CD4-positive, alpha-beta T cell treated with Interleukin-17A for 4 hours (primary cell): Measurements from ENCODE around the gene TIGD2.
"Not testable (repeated sequence)": the region's sequence is repeated elsewhere in the genome, so short reads cannot be mapped to it uniquely, and the experiment has no call there.

ENCODE experiments used
- DNase-seq: peaks from one replicate; pipeline ENCODE4 v3.0.0-alpha.2; 2020; ENCODE audit warnings: mixed read lengths

The TIGD2 gene

DNA sequence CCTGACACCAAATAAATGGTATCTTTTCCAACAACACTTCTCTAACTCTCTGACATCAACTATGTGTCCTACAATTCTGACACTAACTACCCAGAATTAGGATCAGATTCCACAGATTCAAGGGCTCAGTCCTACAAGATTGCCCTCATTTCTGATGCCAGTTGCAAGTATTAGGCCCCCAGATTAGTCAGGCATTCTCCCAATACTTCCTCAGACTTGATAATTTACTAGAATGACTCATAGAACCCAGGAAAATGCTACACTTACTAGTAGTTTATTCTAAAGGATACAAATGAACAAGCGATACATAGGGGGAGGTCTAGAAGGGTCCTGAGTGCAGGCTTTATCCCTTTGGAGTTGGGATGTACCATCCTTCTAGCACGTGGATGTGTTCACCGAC, 8.5 kb downstream of the TIGD2 start:
- DNase-seq: no peak

- DNase-seq: no peak
Measured at GRCh38 chr4:89121387-89122068, 10.2 kb downstream of the TIGD2 start.

- no peak for DNase-seq
Measured at GRCh38 chr4:89123451-89123851, 12.1 kb downstream of the TIGD2 start.

DNA sequence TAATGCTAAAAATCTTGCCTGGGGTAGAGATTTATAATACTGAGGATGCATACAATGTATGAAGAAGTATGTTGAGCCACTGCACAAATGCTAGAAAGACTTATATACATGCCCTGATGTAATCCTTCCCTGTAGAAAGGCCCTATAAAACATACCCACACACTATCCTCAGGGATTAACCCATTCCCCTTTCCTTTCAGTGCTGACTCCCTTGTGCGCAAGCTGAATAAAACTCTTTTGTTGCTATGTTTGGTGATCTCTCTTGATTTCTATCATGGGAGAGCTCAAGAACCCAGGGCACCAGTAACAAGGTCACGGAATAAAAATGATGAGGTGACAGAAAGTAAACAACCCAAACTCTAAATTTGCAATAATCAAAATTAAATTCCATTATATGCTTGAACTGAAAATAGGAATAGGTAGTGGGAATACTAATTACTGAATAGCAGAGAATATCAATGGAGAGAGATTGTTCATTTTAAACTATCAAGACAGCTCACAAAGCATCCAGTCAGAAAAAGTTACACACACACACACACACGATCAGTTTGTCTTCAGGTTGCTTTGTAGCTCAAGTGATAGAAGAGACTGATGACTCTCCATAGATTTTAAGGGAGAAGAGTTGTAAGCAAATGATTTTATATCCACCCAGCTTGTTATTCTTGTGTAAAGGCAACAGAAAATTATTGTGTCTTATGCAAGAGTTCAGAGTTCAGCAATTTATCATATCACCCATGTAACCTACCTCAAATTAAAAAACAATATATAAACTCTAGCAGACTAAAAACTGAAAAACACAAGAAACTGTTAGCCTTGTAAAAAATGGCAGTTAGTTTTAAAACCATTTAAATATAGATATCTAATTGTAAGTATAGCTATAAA, 14.8 kb downstream of the TIGD2 start:
- DNase-seq: no peak

DNA sequence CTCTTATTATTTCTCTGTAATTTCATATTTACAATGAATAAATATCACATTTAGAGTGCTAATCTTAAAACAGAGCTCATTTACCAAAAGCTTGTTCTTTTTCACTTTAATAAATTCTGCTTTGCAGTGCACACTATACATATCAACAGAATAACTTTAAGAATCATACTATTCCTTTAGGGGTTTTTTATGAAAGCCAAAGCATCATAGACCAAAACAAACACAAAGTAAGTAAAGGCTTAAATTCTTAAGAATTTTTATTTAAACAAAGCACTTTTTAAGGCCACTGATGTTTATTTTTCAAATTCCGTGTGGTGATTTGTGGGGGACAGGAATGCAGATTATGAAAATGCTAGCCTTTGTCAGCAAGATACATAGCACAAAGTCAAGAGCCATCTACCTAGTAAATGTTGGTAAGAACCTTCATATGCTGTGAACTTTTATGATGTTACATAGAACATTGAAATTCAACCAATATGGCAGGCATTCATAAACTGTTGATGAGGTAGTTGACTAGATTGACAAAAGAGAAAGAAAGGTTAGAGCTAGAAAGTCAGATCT, 17.8 kb downstream of the TIGD2 start:
- no peak for DNase-seq

GRCh38 chr4:89134775-89135319, 23.5 kb downstream of the TIGD2 start:
- no peak for DNase-seq

DNA sequence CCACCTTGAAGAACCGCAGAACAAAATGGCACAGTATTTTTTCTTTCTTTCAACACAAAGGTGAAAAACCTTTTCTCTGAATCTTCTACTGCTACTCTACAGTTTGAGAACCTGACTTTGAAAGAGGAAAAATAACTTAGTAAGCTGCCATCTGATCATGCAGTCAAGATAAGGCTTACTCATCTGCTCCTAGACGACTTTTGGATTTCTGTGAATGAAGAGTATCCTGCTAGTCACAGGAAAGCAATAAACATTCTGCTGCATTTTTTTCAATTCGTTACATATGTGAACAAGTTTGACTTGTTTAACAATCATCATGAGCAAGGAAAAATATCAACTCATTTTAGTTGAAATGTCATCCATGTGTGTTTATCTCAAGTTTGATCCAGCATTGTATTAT, 25.2 kb downstream of the TIGD2 start:
- DNase-seq: no peak

GRCh38 chr4:89137231-89137630, 25.9 kb downstream of the TIGD2 start:
- no peak for DNase-seq

- DNase-seq: no peak
Measured at GRCh38 chr4:89137695-89138094, 26.4 kb downstream of the TIGD2 start.

- DNase-seq: no peak
Measured at GRCh38 chr4:89140168-89140759, 28.9 kb downstream of the TIGD2 start.

DNA sequence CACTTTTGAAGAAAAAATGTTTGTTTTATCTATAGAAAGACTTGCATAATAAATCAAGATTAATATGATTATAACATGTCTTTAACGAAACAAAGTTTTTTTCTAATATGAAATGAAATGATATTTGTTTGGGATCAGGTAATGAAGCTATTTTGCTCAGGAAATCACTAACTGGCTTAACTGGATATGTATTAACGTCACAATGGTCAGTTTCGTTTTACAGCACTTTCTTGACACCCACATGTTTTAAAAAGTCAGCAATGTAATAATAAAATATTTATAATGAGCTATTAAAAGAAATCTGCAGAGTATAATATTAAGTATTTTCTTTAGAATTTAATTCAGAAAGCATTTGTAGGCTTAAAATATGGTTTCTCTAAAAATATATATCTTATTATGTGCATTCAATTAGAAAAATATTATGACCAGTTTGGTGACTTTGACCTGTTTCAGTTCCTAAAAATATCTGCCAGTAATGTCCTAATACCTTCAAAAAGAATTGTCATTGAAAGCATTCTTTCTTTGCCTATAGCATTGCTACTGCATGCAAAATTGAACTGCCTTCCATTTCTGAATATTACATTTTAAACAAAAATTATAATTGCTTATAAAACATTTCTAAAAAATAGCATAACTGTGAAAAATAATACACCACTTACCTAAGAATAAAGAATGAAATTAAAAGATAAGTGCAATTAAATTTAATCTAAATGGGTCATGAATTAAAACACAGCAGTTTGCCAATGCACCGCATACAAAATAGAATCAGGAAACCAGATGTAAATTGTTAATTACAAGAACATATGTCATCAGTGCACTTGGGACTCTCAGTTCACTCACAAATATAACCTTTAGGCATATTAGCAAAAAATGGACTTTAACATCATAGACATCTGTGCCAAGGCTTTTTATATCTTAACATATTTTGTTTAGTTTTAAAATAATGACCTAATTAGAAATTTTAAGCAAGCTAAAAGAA, 31.6 kb downstream of the TIGD2 start:
- DNase-seq: no peak

DNA sequence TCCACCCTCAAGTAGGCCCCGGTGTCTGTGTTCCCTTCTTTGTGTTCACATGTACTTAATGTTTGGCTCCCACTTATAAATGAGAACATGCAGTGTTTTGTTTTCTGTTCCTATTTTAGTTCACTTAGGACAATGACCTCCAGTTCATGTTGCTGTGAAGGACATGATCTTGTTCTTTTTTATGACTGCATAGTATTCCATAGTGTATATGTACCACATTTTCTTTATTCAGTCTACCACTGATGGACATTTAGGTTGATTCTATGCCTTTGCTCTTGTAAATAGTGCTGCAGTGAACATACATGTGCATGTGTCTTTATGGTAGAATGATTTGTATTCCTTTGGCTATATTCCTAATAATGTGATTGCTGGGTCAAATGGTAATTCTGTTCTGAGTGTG, 33.3 kb downstream of the TIGD2 start:
- DNase-seq: not testable (repeated sequence)

- DNase-seq: no peak
Measured at GRCh38 chr4:89146196-89146595, 34.9 kb downstream of the TIGD2 start.

- DNase-seq: no peak
Measured at GRCh38 chr4:89152972-89153371, 41.6 kb downstream of the TIGD2 start.

DNA sequence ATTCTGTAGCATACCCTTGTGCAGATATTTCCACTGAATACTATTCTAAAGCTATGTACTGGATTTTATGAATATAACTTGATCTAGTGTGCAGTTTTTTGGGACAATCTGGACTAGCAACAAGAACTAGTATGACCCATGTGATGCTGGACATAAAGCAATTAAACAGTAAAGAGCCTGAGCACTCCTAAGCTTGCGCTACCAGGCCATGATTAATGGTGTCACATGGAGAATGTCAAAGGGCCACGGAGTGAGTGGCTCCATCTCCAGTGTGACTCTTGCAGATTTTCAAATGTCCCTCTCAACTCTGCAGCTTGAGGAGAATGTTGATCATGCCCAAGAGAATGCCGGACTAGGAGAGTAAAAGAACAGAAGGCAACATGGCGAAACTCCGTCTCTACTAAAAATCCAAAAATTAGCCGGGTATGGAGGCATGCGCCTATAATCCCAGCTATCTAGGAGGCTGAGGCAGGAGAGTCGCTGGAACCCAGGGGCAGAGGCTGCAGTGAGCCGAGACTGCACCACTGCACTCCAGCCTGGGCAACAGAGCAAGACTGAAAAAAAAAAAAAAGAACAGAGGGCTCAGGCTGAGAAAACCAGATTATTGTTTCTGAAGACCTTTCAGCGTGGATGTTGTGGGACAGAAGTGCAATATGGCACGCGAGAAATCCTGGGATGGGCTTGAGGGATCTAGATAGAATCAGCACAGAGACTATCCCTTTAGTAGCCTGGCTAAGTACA, 45.0 kb downstream of the TIGD2 start:
- DNase-seq: no peak

- no peak for DNase-seq
Measured at GRCh38 chr4:89157488-89158024, 46.2 kb downstream of the TIGD2 start.

DNA sequence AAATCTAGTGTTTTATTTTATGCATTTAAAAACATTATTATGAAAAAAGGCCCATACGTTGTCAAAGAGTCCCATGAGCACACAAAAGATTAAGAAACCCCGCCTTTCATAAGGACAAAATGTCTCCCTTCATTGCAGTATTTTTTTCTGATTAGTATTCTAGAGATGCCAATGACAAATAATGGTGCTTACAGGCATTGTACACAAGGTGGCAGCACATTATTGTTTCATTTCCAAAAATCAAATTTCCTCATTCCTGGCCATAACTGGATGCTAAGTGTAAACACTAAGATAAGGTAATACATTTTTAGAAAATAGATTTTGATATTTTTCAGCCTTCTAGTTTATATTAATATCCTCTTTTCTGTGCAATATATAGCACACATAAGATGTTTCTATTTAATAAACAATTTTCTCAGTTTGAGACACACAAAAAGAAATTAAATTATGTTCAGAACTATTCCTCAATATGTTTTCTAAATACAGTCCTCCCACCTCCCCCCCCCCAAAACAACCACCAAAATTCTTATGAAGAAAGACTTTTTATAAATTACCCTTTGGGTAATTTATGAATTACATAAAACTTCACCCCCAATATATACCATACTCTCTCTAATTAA, 47.7 kb downstream of the TIGD2 start:
- no peak for DNase-seq

- no peak for DNase-seq
Measured at GRCh38 chr4:89160806-89161205, 49.5 kb downstream of the TIGD2 start.

DNA sequence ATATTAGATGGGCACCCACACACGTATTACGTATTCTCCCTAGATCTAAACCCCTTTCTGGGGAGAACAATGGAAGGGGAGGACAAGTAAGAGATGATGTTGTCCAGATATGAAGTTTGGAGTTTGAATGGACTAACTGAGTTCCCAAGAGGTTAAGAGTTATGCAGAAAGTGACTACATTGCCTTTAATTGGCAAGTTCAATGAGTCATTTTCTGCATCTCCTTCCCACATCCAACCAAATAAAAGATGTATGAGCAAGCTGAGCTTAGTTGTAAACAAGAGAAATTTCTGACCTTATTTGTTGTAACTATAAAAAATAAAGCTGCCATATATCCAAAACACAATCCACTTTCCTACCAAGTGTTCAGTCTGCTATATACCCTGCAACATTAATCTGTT, 50.5 kb downstream of the TIGD2 start:
- no peak for DNase-seq

GRCh38 chr4:89162496-89162895, 51.2 kb downstream of the TIGD2 start:
- DNase-seq: no peak

DNA sequence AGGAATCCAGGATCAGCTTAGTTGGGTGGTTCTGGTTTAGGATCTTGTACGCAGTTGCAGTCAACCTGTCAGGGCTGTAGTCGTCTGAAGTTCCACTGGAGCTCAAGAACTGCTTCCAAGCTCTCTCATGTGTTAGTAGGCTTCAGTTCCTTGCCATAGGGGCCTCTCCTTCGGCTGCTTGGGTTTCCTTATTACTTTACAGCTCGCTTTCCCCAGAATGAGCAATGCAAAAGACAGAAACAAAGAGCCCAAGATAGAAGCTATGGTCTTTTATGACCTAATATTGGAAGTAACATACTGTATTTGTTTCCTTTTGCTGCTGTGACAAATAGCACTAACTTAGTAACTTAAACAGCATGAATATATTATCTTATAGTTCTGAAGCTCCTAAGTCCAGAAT, 51.7 kb downstream of the TIGD2 start:
- no peak for DNase-seq
